ENCODE results near the gene CNTN4.

CNTN4 gene

GRCh38 chr3:2968475-2968874 lies 869.8 kb downstream of the CNTN4 start:
- TF ChIP-seq CTCF (IDR thresholded peaks at IDR 0.05; ENCODE audit: low read depth, low read length) = no peak
- no peak overlapping the region for H3K4me3 ChIP-seq (ENCODE audit: low read depth, low read length)

DNA sequence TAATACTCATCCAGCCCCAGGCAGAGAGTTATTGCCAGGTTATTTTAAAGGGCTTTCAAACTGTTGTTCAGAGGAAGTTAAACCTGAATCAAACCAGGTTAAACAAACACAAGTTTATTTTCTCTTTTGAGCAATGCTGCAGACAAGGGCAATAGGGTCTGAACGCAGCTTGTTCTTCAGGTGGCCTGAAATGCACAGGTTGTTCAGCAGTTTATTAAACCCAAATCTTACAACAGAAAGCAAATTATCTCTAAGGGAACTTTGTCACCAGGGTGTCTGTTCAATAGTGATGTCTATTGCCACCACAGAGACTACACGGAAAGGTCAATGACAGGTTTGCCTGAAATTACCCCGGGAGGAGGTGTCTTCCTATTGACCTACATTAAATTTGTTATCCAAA lies 877.5 kb downstream of the CNTN4 start:
- no peak overlapping the region for H3K4me3 ChIP-seq (ENCODE audit: low read depth, low read length)
- TF ChIP-seq CTCF (IDR thresholded peaks at IDR 0.05; ENCODE audit: low read depth, low read length) = no peak

- TF ChIP-seq CTCF (IDR thresholded peaks at IDR 0.05; ENCODE audit: low read depth, low read length) = no peak
- no peak overlapping the region for H3K4me3 ChIP-seq (ENCODE audit: low read depth, low read length)
These were observed 878.1 kb downstream of the CNTN4 start for GRCh38 chr3:2976796-2977195.

GRCh38 chr3:2978977-2979732 lies 880.5 kb downstream of the CNTN4 start:
- no peak for TF ChIP-seq CTCF (IDR thresholded peaks at IDR 0.05; ENCODE audit: low read depth, low read length)
- H3K4me3 ChIP-seq (ENCODE audit: low read depth, low read length) = no peak overlapping the region

DNA sequence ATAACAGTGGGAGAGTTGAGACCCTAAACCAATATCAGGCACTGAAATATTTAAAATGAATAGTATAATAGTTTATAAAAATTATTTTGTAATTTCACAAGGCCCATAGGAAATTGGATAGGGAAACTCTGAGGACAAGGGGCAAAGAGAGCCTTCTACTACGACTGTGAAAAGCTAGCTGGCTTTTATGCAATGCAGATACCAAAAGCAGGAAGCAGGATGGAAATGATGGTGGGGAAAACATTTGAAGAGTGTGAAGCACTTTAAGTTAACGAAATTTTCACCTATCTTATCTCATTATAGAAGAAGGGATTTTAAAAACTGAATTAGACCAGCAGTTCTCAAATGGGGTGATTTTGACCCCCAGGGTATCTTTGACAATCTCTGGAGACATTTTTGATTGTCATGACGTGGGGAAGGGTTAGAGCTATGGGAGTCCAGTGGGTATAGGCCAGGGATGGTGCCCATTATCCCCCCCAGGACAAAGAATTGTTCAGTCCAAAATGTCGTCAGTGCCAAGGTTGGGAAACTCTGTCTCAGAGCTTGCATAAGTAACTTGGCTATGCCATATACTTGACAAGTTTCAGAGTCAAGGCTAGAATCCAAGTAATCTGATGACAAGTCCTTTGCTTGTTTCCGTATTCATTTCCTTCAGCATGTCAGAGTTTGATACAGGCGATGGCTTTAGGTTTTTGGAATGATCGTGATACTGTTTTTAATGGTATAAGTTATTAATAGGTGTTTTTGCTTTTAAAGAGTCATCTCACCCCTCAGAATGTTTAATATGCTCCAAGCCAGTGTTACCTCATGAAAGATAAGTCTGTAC lies 885.6 kb downstream of the CNTN4 start:
- H3K4me3 ChIP-seq (ENCODE audit: low read depth, low read length) = no peak overlapping the region
- TF ChIP-seq CTCF (IDR thresholded peaks at IDR 0.05; ENCODE audit: low read depth, low read length) = no peak

DNA sequence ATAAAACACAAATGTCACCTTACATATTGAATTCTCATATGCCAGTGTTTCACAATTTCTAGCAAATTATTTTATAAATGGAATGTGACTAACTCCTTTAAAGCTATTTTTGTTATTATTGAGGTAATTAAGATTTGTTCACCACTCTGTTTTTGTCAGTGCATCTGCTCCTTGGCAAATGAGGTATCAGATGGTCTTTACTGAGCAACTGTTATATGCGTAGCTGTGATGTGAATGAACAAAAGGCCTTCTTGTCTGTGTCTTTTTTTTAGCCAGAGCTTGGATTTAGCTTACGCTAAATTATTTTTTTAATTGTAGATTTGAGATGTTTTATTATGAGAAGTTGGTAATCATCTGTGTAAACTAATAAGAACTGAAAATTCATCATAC lies 886.2 kb downstream of the CNTN4 start:
- no peak overlapping the region for H3K4me3 ChIP-seq (ENCODE audit: low read depth, low read length)
- TF ChIP-seq CTCF (IDR thresholded peaks at IDR 0.05; ENCODE audit: low read depth, low read length) = no peak

DNA sequence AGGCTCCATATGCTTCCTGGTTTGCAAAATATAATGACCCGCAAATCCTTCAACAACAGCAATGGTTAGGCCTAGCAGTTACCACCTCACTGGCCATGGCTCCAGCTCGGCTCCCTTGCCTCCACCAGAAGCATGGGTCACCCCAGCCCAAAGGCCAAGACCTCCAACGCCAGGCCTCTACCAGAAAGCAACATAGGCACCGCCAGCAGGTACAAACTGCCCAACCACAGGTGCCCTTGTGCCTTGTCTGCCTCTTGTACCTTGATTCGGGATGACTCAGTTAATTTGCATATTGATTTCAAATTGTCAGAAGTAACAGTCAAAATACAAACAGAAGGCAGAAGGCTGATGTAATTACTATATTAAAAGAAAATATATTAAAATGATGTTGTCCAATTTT lies 886.8 kb downstream of the CNTN4 start:
- TF ChIP-seq CTCF (IDR thresholded peaks at IDR 0.05; ENCODE audit: low read depth, low read length) = no peak

More for the DNA sequence above, 886.8 kb downstream of the CNTN4 start:
- no peak overlapping the region for H3K4me3 ChIP-seq (ENCODE audit: low read depth, low read length)

Measured in WI38 (cell line).